Right ventricle myocardium superior (tissue), 1 donor: ENCODE measurements around the gene NDUFC1. TPM values are rescaled to one million over a fixed set of nuclear protein-coding genes. Genes with fewer than 3 reads are reported as not detected.

Experiments
- ATAC-seq: fragments of 200-7000 bp; cut with Tn5 transposase; one replicate; pipeline ENCODE4 v1.9.1; 2020; ENCODE audit warnings: mild to moderate bottlenecking; ENCODE audit not compliant: poor library complexity
- DNase-seq: peaks from one replicate; pipeline ENCODE4 v3.0.0-alpha.2; 2020
- intact Hi-C: fragments of 100-400 bp; cut with DNase I; formaldehyde crosslinking; loops from one replicate; pipeline ENCODE4 v1.11.2; 2022
- total RNA-seq: library from RNA; stranded (reverse); fragmentation: NEBNext Ultra II Directional; extraction: Animal tissue kit (Norgen Biotek cat#: 25700); gene quantifications from one replicate; pipeline ENCODE4 v1.2.1, GENCODE V29; 2021
- donor health status: DM: no; HTN: yes; CAD: no; lungs with severe emphysema.

NDUFC1 gene
- total RNA-seq, 1 donor from 2014 or later = 225 TPM

DNA sequence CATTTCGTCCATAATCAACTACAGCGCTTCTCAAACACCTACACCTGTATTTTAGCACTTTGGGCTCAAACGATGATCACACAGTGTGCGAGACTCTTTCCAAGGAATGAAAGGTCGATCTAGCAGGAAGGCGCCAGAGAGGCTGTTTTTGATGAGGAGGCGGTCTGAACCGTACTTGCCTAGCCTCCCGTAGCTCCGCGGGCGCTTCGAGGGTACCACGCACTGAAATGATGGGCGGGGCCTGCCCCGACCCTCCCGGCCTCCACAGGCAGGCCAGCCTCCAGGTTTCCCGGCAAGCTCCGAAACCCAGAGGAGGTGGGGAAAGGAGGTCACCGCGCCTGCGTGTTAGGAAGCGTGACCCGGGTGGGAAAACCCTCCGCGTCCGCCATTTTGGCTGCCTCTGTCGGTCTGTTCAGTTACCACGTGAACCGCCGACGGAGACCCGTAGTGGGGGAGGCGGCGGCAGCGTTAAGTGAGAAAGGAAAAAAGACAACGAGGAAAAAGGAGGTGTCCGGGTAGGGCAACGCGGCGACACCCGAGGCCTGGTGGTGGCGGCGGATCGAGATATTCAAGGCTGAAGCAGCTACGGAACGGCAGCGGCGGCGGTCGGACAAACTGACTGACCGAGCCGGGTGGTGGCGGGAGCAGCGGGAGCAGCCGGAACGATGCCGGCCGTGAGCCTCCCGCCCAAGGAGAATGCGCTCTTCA is 1.0 kb downstream of the NDUFC1 start, which contains the start of gene NAA15:
NAA15 (plus strand) TSS at position 393 of the 708 bp plus-strand sequence; CDS start at position 666, 273 bp downstream.
- ATAC-seq (peak; percentile 96), DNase-seq (peak; percentile 98)
- intact Hi-C loops = no loop called here

DNA sequence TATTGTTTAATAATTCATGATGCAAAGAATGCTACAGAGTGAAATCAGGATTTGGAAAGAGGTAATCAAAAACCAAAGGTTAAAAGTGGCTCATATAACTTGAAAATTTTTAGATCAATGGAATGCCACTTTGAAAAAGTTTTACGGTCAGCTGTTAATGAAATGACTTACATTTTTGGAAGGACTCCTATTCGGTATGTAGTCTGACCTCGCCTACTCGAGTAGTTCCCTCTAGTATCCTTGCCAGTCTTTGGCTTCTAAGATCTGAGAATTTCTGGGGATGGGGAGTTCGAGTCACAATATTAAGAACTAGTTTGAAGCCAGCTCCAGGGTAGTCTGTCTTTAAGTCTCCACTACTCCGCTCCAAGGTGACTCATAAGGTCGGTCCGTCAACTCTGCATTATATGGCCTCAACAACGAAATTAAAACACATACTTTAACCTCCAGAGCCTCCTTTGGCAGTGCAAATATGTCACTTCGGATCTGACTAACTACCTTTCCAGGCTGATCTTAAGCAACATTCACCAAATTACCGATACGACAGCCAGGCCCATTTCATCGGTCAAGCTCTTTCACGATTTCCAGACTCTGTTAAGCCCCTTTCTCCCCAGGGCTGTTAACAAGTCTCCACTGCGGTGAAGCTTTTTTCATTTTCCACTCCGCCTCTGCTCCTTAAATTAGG is 1.7 kb downstream of the NDUFC1 start:
- ATAC-seq (peak; percentile 12), DNase-seq (no peak)
- intact Hi-C loops = no loop called here

DNA sequence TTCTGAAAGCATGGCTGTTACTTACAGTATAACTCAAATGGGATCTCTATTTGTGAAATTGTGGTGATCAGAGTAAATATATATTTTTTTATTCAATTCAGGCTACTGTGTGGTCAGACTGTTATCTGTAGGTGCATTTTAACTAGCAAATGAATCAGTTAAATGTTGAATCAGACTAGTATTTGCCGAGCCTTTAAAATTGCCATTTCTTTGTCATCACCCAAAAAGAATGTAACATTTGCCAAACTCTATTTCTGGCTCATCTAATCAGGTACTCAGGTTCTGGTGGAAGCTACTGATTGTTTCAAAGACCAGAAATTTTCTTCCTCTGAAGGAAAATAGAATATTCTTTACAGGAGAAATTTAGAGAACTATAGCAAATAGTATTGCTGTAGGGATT is 2.7 kb downstream of the NDUFC1 start:
- no peak for ATAC-seq
- intact Hi-C loops = loop anchor here (5.0 kb wide), 1 partner anchor 217 kb away; no protein-coding TSS in a partner anchor

DNA sequence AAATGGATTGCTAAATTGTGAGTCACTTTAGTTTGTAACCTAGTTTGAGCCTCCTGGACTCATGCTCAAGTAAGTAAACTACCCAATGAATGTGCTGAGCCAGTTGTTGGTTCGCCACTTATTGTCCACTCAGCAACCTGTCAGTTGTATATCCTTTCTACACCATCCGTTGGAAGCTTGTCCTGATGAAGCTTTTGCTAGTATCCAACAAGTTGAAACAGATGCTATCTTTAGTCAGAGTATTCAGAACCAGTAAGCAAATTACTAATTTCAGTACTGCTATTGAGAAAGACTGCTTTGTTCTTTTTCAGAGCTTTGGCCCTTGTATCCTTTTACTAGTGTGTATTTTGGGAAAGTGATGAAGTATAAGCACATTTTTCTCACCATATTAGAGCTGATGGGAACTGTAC is 5.3 kb downstream of the NDUFC1 start:
- DNase-seq (no peak), ATAC-seq (no peak)
- intact Hi-C loops = loop anchor here (5.0 kb wide), 1 partner anchor 215 kb away; no protein-coding TSS in a partner anchor

More for the DNA sequence above, 2.7 kb downstream of the NDUFC1 start:
- DNase-seq = no peak

DNA sequence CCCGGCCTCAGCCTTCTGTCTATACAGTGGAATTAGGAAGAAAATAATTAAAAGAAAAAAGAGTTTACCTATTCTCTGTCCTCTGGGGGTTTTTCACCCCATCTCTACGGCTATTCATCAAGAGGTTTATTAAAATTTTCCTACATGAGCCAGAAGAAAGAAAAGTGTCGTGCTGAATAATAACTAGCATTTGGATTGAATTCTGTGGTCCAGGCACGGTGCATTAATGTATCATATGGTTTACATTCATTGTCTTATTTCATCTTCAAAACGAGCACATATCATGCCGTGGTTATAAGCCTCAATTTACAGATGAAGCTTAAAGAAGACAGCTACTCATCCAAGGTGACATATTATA is 6.4 kb downstream of the NDUFC1 start:
- no peak for DNase-seq
- intact Hi-C loops = loop anchor here (5.0 kb wide), 1 partner anchor 214 kb away; no protein-coding TSS in a partner anchor
- no peak for ATAC-seq

DNA sequence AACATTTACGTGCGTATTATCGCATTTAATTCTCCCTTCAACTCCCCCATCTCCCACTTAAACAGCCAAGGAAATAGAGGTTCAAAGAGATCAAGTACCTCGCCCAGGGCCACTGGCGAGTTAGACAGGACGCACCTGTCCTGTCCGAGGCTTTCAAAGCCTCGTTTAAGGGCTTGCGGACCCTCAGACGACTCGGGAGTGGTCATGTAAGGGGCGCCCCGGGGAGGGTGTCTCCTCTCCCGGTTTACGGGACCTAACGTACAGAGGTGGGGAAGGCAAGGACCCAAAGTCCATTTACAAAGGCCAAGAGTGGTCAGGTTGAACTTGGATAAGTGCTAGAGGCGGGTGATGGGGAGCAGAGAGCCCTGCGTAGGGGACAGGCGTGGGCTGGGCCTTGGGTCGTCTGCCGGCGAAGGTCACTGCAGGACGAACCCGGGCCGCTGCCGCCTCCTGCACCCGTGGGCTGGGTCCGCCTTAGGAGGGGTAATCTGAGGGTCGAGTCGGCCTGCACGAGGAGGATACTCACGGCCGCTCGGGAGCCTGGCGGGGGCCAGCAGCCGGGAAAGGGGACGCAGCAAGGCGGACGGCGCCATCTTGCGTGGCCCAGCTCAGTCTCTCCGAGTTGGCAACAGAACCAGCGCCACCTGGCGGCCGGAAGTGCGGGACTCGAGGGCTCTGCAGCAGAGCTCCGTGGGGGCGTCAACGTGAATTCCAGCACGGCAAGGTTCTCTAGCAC is 6.9 kb downstream of the NDUFC1 start:
- intact Hi-C loops = loop anchor here (5.0 kb wide), 1 partner anchor 213 kb away; no protein-coding TSS in a partner anchor
- DNase-seq (peak; percentile 99), ATAC-seq (peak; percentile 97)

DNA sequence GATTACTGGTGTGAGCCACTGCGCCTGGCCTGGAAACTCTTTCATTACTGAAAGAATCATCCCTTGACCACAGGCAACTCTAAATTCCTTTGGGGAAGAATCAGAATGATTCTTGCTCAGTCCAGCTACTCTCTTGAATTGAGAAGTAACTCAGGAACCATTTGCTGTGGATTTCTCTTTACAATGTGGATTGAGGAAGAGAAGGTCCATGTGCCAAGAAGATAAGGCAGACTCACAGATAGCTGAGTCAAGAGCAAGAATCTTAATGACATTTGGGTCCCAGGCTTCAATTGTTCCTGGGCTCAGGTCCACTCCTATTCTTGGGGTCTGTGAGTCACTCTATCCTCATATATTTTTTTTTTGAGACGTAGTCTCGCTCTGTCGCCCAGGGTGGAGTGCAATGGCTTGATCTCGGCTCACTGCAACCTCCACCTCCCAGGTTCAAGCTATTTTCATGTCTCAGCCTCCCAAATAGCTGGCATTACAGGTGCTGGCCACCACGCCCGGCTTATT is 16.0 kb downstream of the NDUFC1 start:
- intact Hi-C loops = no loop called here
- DNase-seq = no peak
- no peak for ATAC-seq

DNA sequence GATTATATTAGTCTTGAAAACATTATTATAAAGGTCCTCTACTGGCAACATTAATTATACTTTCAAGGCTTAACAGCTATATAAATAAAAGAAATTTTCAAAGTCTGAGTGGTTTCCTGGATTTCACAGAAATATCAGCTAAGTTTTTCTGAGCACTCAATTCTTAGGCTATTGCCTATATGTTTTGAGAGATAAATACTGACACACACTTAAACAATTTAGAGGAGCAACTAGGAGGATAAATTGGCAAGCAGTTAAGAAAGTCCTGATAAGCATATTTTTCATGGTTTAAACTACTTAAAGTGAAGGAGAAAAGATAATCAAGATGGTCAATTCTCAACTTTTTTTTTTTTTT is 19.6 kb downstream of the NDUFC1 start:
- intact Hi-C loops = no loop called here
- DNase-seq = no peak
- ATAC-seq = no peak

DNA sequence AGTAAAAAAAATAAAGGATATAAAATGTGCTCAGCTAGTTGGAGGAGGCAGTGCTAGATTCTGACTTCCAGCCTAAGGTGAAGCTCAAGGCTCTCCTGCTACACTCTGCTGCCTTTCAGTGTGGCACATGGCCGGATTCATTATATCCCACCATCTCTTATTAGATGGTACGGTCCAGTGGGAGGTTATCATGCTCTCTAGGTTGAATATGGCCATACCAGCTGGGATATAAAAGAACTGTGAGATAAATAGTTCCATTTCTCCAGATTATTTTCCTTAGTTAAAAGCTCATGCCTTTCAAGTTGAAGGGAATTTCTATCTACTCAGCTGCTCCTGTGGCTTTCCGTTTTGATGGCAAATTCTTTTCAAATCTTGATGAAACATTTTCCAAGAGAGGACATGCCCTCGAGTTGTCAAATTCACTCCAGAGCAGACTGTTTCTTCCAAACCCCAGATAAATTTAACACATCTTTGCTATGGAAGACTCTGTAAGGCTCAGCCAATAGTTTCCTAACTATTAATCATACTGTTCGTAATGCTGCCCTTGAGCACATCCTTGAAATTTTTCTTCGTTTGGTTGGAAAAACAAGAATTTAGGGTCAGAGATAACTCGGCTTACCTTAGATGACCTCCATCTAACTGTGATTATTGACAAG is 20.1 kb downstream of the NDUFC1 start:
- ATAC-seq (no peak), DNase-seq (no peak)
- intact Hi-C loops = no loop called here

DNA sequence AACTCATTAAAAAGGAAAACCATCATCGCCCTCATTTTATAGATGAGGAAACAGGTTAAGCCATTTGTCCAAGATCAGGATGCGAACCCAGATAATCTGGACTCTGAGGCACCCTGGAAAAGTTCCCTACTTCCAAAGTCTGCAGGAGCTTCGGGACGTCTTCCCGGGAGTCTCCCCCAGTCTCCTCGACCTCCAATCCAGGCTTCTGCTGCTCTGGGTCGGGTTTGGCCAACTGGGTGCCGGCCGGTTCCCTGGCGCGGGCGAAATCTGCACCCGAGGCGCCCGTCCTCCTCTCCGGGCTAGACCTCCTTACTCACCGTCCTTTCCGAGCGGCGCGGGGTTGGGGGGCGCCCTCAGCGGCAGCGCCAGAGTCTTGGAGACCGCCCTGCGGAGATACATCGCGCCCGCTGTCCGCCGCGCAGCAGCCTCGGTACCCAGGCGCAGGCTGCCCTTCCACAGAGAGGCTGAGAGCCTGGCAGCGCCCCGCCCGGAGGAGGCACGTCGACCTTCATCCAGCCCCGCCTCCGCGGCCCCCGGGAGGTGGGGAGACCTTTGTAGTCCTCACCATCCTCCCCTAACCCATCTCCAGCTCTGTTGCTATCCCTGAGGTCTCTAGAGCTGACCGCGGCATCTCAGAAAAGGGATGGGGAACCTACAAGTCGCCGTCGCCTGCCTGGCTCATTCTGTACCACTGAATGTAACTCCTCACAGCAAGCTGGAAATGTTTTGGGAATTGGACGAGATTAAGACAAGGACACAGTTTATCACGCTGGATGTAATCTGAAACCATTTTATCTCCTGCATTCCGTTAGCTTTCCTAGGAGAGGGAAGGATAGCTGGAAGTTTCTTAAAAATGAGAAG is 22.3 kb downstream of the NDUFC1 start, which contains the start of gene MGARP:
MGARP (minus strand) TSS at position 466 of the 861 bp plus-strand sequence; CDS start at position 399, 67 bp downstream.
- intact Hi-C loops = no loop called here
- DNase-seq (peak; percentile 53), ATAC-seq (peak; percentile 72)

DNA sequence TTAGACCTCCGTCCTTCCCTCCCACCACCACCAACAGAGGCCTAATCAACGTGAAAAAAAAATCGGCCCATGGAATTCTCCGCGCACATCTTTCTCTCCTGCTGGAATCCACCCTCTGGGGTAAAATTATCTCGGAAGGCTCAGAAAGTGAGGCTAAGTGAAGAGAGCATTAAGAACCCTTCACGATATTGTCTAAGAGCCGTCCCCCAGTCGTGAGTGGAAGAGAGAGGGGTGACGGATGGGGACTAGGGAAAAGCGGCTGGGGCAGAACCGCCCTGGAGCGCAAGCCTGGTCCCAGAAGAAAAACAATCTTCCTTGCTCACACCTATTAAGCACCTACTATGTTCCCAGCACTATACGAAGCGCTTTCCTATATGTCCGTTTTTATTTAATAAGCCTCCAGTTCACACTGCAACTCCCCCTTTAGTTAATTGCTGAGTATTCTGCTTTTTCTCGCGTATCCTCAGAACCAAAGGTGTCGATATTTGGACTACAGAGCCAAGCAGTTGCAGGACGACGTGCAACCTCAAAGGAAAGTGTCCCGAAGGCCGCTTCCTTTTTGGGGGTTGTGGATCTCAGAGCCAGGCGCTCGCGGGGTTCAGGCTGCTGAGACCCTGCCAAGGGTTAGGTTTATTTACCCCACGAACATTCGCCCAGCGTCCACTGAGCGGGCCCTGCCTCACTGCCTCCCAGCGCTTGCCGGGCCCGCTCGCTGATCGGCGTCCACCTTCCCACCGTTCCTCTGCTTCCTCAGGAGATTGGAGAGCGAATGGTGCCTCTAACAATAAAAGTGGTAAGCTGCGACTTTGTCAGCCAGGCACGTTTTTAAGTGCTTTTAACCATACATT is 23.1 kb downstream of the NDUFC1 start:
- DNase-seq = no peak
- peak; percentile 46 for ATAC-seq
- intact Hi-C loops = no loop called here

DNA sequence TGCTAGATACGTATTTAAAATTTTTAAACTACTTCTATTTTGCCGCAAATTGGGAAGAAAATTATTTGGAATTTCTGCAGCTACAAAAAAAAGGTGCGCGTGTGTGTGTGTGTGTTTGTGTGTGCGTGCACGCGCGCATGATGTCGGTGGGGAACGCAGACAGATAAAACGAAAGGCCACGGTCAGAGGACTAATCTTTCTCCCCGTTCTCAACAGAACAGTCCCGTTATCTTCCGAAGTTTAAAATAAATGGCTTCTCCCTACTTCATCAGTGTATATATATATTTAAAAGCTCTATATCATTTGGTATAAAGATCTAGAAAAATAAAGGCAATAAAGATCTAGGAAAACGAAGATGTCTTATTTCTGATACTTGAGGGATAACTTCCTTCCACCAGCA is 23.8 kb downstream of the NDUFC1 start:
- no peak for DNase-seq
- ATAC-seq = no peak
- intact Hi-C loops = no loop called here

DNA sequence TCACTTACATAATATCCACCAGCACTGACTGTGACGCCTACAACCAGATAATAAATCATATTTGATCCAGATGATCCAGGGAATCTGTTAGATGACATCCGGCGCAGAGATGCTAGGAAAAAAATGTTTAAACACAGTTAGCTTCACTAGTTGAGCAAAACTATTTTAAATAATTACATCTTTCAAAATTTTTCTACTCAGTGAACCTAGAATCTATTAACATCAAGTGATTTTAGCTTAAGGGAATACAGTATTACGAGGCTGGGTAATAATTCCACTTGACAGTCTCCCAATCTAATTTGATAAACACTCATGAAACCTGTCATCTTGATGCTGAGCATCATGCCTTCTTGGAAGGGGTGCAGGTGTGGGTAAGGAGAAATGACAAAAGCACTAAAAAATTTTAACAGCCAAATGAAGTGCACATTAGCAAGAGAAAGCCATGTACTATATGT is 27.0 kb downstream of the NDUFC1 start:
- ATAC-seq (no peak), DNase-seq (no peak)
- intact Hi-C loops = no loop called here

DNA sequence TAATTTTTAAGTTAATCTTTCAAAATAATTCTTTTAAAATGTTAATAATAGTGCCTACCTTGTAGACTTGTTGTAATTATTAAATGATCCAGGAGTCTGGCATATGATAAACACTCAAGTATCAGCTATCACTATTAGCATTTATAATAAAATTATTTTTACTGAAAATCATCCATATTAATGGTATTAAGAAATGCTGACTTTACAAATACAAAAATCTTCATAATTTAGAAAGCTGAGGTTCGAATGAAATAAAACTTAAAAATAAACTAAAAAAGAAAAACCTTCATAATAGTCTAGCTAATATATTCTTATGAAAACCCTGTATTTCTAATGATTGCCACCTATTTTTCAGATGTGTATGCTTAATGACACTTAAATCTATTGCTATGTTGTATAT is 27.5 kb downstream of the NDUFC1 start:
- DNase-seq (no peak), ATAC-seq (no peak)
- intact Hi-C loops = no loop called here

DNA sequence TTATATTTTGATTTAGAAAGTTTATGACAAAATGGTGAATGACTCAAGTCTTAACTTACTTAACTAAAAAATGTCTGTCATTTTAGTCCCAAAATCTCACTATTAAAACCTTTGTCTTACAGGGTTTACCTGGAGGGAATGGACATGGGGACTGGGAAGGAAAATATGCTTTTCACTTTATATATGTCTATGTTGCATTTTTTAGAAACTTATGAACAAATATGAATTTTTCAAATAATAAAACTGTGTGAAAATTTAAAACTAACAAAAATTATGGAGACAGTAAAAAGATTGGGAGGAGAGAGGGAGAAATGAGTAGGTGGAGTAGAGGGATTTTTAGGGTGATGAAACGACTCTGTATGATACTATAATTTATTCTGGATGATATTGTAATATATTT is 28.4 kb downstream of the NDUFC1 start:
- DNase-seq = no peak
- ATAC-seq = no peak
- intact Hi-C loops = no loop called here

DNA sequence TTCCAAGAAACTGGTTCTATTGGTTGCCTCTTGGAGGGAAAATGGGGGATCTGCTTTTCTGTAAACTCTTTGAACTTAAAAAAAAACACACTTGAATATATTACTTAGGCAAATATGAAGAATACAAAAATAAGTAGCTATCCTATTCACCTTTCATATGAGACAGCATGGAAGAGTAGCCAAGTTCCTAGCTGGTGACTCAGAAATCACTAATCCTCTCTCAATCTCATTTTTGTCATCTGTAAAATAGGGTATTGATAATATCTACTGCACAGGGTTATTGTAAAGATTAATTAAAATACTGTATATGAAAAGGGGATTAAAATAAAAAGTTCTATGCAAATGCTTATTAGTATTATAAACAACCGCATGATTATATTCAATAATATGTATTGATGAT is 35.0 kb downstream of the NDUFC1 start:
- DNase-seq (no peak), ATAC-seq (no peak)
- intact Hi-C loops = no loop called here
